SK-N-SH (cell line): ENCODE results near the gene BCL2L11. TPM values are rescaled to one million over a fixed set of nuclear protein-coding genes. Genes with fewer than 3 reads are reported as not detected.

Experiments used
- CTCF ChIA-PET: fragments of 300-600, 350-600 bp; formaldehyde crosslinking; extraction: SDS; loops from one replicate; lab custom pipeline; 2021; lab: Yijun Ruan, JAX
- POLR2A ChIA-PET: fragments of 350-600 bp; sonication (Branson Sonifier 250); formaldehyde crosslinking; extraction: SDS; loops from one replicate; lab custom pipeline; 2020; ENCODE audit warnings: antibody characterized with exemption, inconsistent platforms; lab: Yijun Ruan, JAX
- DNase-seq: peaks from one replicate; pipeline ENCODE4 v3.0.0; 2012
- H2AFZ ChIP-seq: fragments of 200-600 bp; sonication (generic); 2 replicates; pipeline ENCODE4 v1.8.1; 2016; ENCODE audit warnings: antibody characterized with exemption, mild to moderate bottlenecking, low read depth
- H3F3A ChIP-seq: fragments of 200-600 bp; sonication (generic); replicated peaks from 2 replicates; pipeline ENCODE3; 2016; ENCODE audit warnings: antibody characterized with exemption, mild to moderate bottlenecking; ENCODE audit not compliant: insufficient read depth
- H3K27ac ChIP-seq, 2 experiments: fragments of 200-500 bp in 1 of 2; fragments of 200-600 bp in 1 of 2; sonication (Bioruptor generic) in 1 of 2; sonication (generic), shearing (Covaris generic) in 1 of 2; 2 replicates each; pipeline versions ENCODE4 v1.5.1 to v1.6.1; 2014 to 2016; ENCODE audit warnings: low read depth in 2 of 2, inconsistent platforms in 1 of 2, low read length in 1 of 2, mild to moderate bottlenecking in 1 of 2, mixed read lengths in 1 of 2
- H3K27me3 ChIP-seq: fragments of 200-600 bp; sonication (generic), shearing (Covaris generic); 2 replicates; pipeline ENCODE4 v1.6.1; 2016; ENCODE audit warnings: mixed run types; ENCODE audit not compliant: insufficient read depth
- H3K36me3 ChIP-seq, 2 experiments: fragments of 200-500 bp in 1 of 2; fragments of 200-600 bp in 1 of 2; sonication (Bioruptor generic) in 1 of 2; sonication (generic) in 1 of 2; replicated peaks in 1 of 2; 2 replicates each; pipeline versions ENCODE3 to v1.5.1; 2014 to 2016; ENCODE audit warnings: low read length in 1 of 2, mild to moderate bottlenecking in 1 of 2; ENCODE audit not compliant: insufficient read depth in 2 of 2, control insufficient read depth in 1 of 2
- H3K4me1 ChIP-seq, 2 experiments: fragments of 200-500 bp in 1 of 2; fragments of 200-600 bp in 1 of 2; sonication (Bioruptor generic) in 1 of 2; sonication (generic), shearing (Covaris generic) in 1 of 2; 2 replicates each; pipeline versions ENCODE4 v1.5.1 to v1.6.1; 2014 to 2016; ENCODE audit warnings: low read depth in 1 of 2, low read length in 1 of 2, mixed run types in 1 of 2; ENCODE audit not compliant: insufficient read depth in 2 of 2, control insufficient read depth in 1 of 2
- H3K4me2 ChIP-seq: fragments of 200-600 bp; sonication (generic), shearing (Covaris generic); 2 replicates; pipeline ENCODE4 v1.6.1; 2017; ENCODE audit warnings: mixed run types
- H3K4me3 ChIP-seq, 2 experiments: fragments of 200-500 bp in 1 of 2; fragments of 200-600 bp in 1 of 2; sonication (Bioruptor generic) in 1 of 2; sonication (generic), shearing (Covaris generic) in 1 of 2; 2 replicates each; pipeline versions ENCODE4 v1.5.1 to v1.8.1; 2014 to 2016; ENCODE audit warnings: low read depth in 2 of 2, inconsistent platforms in 1 of 2, low read length in 1 of 2, mild to moderate bottlenecking in 1 of 2, mixed read lengths in 1 of 2, moderate library complexity in 1 of 2
- H3K79me2 ChIP-seq: fragments of 200-600 bp; sonication (generic); 2 replicates; pipeline ENCODE4 v1.8.1; 2017; ENCODE audit warnings: mild to moderate bottlenecking; ENCODE audit not compliant: insufficient read depth
- H3K9ac ChIP-seq: fragments of 200-600 bp; sonication (generic); 2 replicates; pipeline ENCODE4 v1.6.1; 2017; ENCODE audit warnings: mixed run types
- H3K9me2 ChIP-seq: fragments of 200-600 bp; sonication (generic); 2 replicates; pipeline ENCODE4 v1.6.1; 2017; ENCODE audit warnings: mixed run types
- H3K9me3 ChIP-seq: fragments of 200-600 bp; sonication (generic); 2 replicates; pipeline ENCODE4 v1.6.1; 2017; ENCODE audit warnings: mixed run types, mild to moderate bottlenecking, moderate library complexity
- H4K20me1 ChIP-seq: fragments of 200-600 bp; sonication (generic); 2 replicates; pipeline ENCODE4 v1.6.1; 2017; ENCODE audit warnings: mild to moderate bottlenecking, mixed run types; ENCODE audit not compliant: insufficient read depth
- CHD2 ChIP-seq: fragments of 150-350 bp; IDR thresholded peaks from 2 replicates; pipeline ENCODE4 v1.6.1; 2018; ENCODE audit warnings: low read length; ENCODE audit not compliant: partially characterized antibody
- CTCF ChIP-seq: fragments of 200-600 bp; sonication (generic); IDR thresholded peaks from 2 replicates; pipeline ENCODE4 v1.6.1; 2017; ENCODE audit warnings: antibody characterized with exemption, mild to moderate bottlenecking, moderate library complexity
- ELF1 ChIP-seq: IDR thresholded peaks from 2 replicates; pipeline ENCODE4 v1.4.0; 2012
- EZH2phosphoT487 ChIP-seq: fragments of 200-600 bp; sonication (generic); IDR thresholded peaks from 2 replicates; pipeline ENCODE4 v1.6.1; 2017; ENCODE audit warnings: low read depth, mixed run types, mild to moderate bottlenecking, antibody characterized with exemption, moderate library complexity, borderline replicate concordance
- FOSL2 ChIP-seq: IDR thresholded peaks from 2 replicates; pipeline ENCODE4 v1.4.0; 2012; ENCODE audit warnings: low read depth, mild to moderate bottlenecking, moderate library complexity, borderline replicate concordance
- FOXM1 ChIP-seq: IDR thresholded peaks from 2 replicates; pipeline ENCODE4 v1.4.0; 2012; ENCODE audit warnings: low read depth, mild to moderate bottlenecking
- IRF3 ChIP-seq: fragments of 150-350 bp; IDR thresholded peaks from 2 replicates; pipeline ENCODE4 v1.6.1; 2016; ENCODE audit warnings: mild to moderate bottlenecking, low read depth, low read length
- MEF2A ChIP-seq: IDR thresholded peaks from 2 replicates; pipeline ENCODE4 v1.4.0; 2012; ENCODE audit warnings: low read depth, borderline replicate concordance
- PBX3 ChIP-seq: IDR thresholded peaks from 2 replicates; pipeline ENCODE4; 2012
- POLR2AphosphoS5 ChIP-seq: IDR thresholded peaks from 2 replicates; pipeline ENCODE4 v1.6.1; 2012; ENCODE audit warnings: low read depth, low read length
- REST ChIP-seq: IDR thresholded peaks from 2 replicates; pipeline ENCODE4 v1.6.1; 2012; ENCODE audit warnings: mild to moderate bottlenecking, low read depth, low read length, moderate library complexity
- RXRA ChIP-seq: IDR thresholded peaks from 2 replicates; pipeline ENCODE4 v1.4.0; 2012; ENCODE audit warnings: low read depth, mild to moderate bottlenecking, borderline replicate concordance
- SIN3A ChIP-seq: IDR thresholded peaks from 2 replicates; pipeline ENCODE4 v1.6.1; 2012; ENCODE audit warnings: low read depth, mild to moderate bottlenecking, low read length, moderate library complexity, borderline replicate concordance
- TAF1 ChIP-seq: IDR thresholded peaks from 2 replicates; pipeline ENCODE4 v1.6.1; 2012; ENCODE audit warnings: low read depth, mild to moderate bottlenecking, low read length, moderate library complexity, borderline replicate concordance
- TCF12 ChIP-seq: IDR thresholded peaks from 2 replicates; pipeline ENCODE4 v1.4.0; 2012
- TEAD4 ChIP-seq: IDR thresholded peaks from 2 replicates; pipeline ENCODE4 v1.4.0; 2012; ENCODE audit warnings: mild to moderate bottlenecking, borderline replicate concordance; ENCODE audit not compliant: insufficient read depth
- USF1 ChIP-seq: IDR thresholded peaks from 2 replicates; pipeline ENCODE4 v1.4.0; 2012; ENCODE audit warnings: low read depth, borderline replicate concordance
- ZBTB33 ChIP-seq: IDR thresholded peaks from 2 replicates; pipeline ENCODE4 v1.4.0; 2012; ENCODE audit warnings: low read depth, borderline replicate concordance
- WGBS: methylation state at CpG from one replicate; pipeline ENCODE4 v1.1.6; 2017; ENCODE audit warnings: low lambda C conversion rate; 5-methylcytosine and 5-hydroxymethylcytosine counted together
- polyA plus RNA-seq, 3 experiments: library from polyadenylated mRNA; depleted of rRNA; stranded (reverse); fragments of >200 nt; gene quantifications; 2 replicates each; pipeline ENCODE4 v1.2.3, GENCODE V29; 2012

BCL2L11 gene
- polyA plus RNA-seq, 1 of the 3 experiments (the other 2 are of a cell fraction), result 3.3 TPM

GRCh38 chr2:111145951-111146350 lies 25.2 kb downstream of the BCL2L11 start (continued):
- TF ChIP-seq REST (no peak), EZH2phosphoT487 (no peak), ZBTB33 (no peak), MEF2A (no peak)
- TF ChIP-seq, all 33 proteins: peak for 0

- no peak overlapping the region for H3K4me2 ChIP-seq
- no peaks in the 10 kb centered on the region for H3K9me3 ChIP-seq
- H3F3A ChIP-seq, result peaks cover 3% of the 10 kb centered on the region
- no peaks in the 10 kb centered on the region for H3K27me3 ChIP-seq
- H3K36me3 ChIP-seq, result peaks cover 0 to 20% of the 10 kb centered on the region in 2 experiments
- no peak overlapping the region for H3K4me3 ChIP-seq
- ChIA-PET POLR2A (no interaction called here), CTCF (interaction anchor here (7.1 kb wide), 1 partner anchor 15 kb away, joined by 31 read pairs; no protein-coding TSS in a partner anchor)
- no peaks in the 10 kb centered on the region for H3K9me2 ChIP-seq
- no peak overlapping the region for H2AFZ ChIP-seq
- H3K79me2 ChIP-seq, result no peaks in the 10 kb centered on the region
- H4K20me1 ChIP-seq, result no peaks in the 10 kb centered on the region
- 96% methylated on average over 3 of the region's 3 CpGs for WGBS
- peaks cover 0 to 44% of the 10 kb centered on the region in 2 experiments; a peak in 2 of 4 replicates for H3K4me1 ChIP-seq
- H3K9ac ChIP-seq, result no peak overlapping the region
- H3K27ac ChIP-seq, result peak overlapping the region in 1 of 2 experiments; percentile 34; a peak in 2 of 4 replicates
- no peak for DNase-seq
- TF ChIP-seq SIN3A, result no peak
- TF ChIP-seq RXRA, result no peak
- TF ChIP-seq EZH2phosphoT487, result no peak
- no peak for TF ChIP-seq TCF12
- no peak for TF ChIP-seq TAF1
- TF ChIP-seq USF1, result no peak
- no peak for TF ChIP-seq TEAD4
- no peak for TF ChIP-seq PBX3
- no peak for TF ChIP-seq FOSL2
- TF ChIP-seq ELF1, result no peak
- TF ChIP-seq POLR2AphosphoS5, result no peak
- TF ChIP-seq CHD2, result no peak
- TF ChIP-seq CTCF, result no peak
- no peak for TF ChIP-seq FOXM1
- no peak for TF ChIP-seq IRF3
Observed at GRCh38 chr2:111148225-111148873, 27.6 kb downstream of the BCL2L11 start.
